Measurements from ENCODE around the gene CHRNB4.

The CHRNB4 gene

GRCh38 chr15:78620527-78621421 lies 20.2 kb downstream of the CHRNB4 start, which contains the start of gene CHRNA3:
TSS of gene CHRNA3 (minus strand) at chr15:78620996. CDS start at chr15:78620794, 202 bp downstream.
- no peak within 1 kb of the TSS for H3K4me3 ChIP-seq (ENCODE audit: low read depth, low read length)

DNA sequence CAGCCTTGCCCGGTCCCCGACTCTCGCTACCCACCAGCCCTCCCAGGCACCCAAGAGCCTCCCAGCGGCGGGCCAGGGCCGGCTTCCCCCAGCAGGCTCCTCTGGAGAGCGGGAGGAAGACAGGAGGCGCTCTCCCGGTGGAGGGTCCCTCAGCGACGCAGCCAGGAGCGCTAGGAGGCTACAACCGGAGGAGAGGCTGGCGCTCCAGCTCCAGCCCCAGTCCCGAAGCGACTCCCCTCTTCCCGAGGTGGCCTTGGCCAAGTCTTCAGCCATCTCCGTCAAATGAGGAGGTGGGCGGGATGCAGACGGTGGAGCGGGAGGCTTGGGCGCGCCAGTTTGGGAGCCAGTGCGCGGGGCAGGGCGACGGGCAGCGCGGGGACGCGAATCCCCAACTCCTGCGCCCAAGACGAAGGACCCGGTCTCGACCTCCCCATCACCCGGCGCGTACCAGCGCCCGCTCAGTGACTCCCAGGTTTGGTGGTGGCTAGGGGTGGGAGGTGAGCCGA lies 20.9 kb downstream of the CHRNB4 start:
- TF ChIP-seq, protein P1, sequence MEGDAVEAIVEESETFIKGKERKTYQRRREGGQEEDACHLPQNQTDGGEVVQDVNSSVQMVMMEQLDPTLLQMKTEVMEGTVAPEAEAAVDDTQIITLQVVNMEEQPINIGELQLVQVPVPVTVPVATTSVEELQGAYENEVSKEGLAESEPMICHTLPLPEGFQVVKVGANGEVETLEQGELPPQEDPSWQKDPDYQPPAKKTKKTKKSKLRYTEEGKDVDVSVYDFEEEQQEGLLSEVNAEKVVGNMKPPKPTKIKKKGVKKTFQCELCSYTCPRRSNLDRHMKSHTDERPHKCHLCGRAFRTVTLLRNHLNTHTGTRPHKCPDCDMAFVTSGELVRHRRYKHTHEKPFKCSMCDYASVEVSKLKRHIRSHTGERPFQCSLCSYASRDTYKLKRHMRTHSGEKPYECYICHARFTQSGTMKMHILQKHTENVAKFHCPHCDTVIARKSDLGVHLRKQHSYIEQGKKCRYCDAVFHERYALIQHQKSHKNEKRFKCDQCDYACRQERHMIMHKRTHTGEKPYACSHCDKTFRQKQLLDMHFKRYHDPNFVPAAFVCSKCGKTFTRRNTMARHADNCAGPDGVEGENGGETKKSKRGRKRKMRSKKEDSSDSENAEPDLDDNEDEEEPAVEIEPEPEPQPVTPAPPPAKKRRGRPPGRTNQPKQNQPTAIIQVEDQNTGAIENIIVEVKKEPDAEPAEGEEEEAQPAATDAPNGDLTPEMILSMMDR (IDR thresholded peaks at IDR 0.05; ENCODE audit: borderline replicate concordance, insufficient read depth, low read depth, low read length) = no peak
- H3K4me3 ChIP-seq (ENCODE audit: low read depth, low read length) = no peak overlapping the region

More at GRCh38 chr15:78620527-78621421, 20.2 kb downstream of the CHRNB4 start, which contains the start of gene CHRNA3:
- TF ChIP-seq, protein P1 (IDR thresholded peaks at IDR 0.05; ENCODE audit: borderline replicate concordance, insufficient read depth, low read depth, low read length) = no peak

GRCh38 chr15:78619022-78619950 lies 21.7 kb downstream of the CHRNB4 start:
- TF ChIP-seq, protein P1 (IDR thresholded peaks at IDR 0.05; ENCODE audit: borderline replicate concordance, insufficient read depth, low read depth, low read length) = no peak
- H3K4me3 ChIP-seq (ENCODE audit: low read depth, low read length) = no peak overlapping the region

GRCh38 chr15:78618490-78618934 lies 22.5 kb downstream of the CHRNB4 start:
- TF ChIP-seq, protein P1 (IDR thresholded peaks at IDR 0.05; ENCODE audit: borderline replicate concordance, insufficient read depth, low read depth, low read length) = peak; percentile 68

GRCh38 chr15:78618064-78618463 lies 22.9 kb downstream of the CHRNB4 start:
- TF ChIP-seq, protein P1 (IDR thresholded peaks at IDR 0.05; ENCODE audit: borderline replicate concordance, insufficient read depth, low read depth, low read length) = no peak
- H3K4me3 ChIP-seq (ENCODE audit: low read depth, low read length) = no peak overlapping the region

More at GRCh38 chr15:78618490-78618934, 22.5 kb downstream of the CHRNB4 start:
- no peak overlapping the region for H3K4me3 ChIP-seq (ENCODE audit: low read depth, low read length)

DNA sequence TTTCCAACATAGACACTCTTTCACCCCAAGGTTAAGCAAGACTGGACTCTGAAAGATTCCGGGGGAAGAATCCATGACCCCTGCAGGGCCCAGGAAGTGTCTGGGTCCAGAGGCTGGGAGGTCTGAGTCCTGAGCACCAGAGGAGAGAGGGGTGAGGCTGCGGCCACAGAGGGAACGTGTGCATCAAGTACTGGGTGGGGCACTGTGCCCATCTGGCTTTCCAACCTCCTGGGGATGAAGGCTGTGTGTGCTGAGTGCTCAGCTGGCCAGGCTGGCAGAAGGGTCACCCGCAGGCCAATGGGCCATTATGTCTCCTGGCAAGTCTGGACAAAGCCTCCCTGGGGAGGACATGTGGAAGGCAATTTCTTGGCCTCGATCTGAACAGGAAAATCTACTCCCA lies 23.5 kb downstream of the CHRNB4 start:
- TF ChIP-seq, protein P1 (IDR thresholded peaks at IDR 0.05; ENCODE audit: borderline replicate concordance, insufficient read depth, low read depth, low read length) = no peak
- no peak overlapping the region for H3K4me3 ChIP-seq (ENCODE audit: low read depth, low read length)

Measured in GM12875 (cell line).